CD4-positive, alpha-beta T cell treated with Interleukin-10 for 1 hour (primary cell): Measurements from ENCODE around the gene SERPINA1.

Experiments
- DNase-seq: peaks from one replicate; pipeline ENCODE4 v3.0.0-alpha.2; 2020

SERPINA1 gene

GRCh38 chr14:94397289-94398181 is 9.1 kb upstream of the SERPINA1 start:
- no peak for DNase-seq

GRCh38 chr14:94396628-94397225 is 8.3 kb upstream of the SERPINA1 start:
- DNase-seq: no peak

- no peak for DNase-seq
Observed at GRCh38 chr14:94395888-94396574, 7.6 kb upstream of the SERPINA1 start.

GRCh38 chr14:94395282-94395887 is 7.0 kb upstream of the SERPINA1 start:
- DNase-seq: no peak

- DNase-seq: peak; percentile 14
Observed at GRCh38 chr14:94394581-94395207, 6.3 kb upstream of the SERPINA1 start.

- DNase-seq: no peak
Observed at GRCh38 chr14:94394025-94394493, 5.7 kb upstream of the SERPINA1 start.

GRCh38 chr14:94393474-94393873 is 5.1 kb upstream of the SERPINA1 start:
- DNase-seq: no peak

- peak; percentile 47 for DNase-seq
Observed at GRCh38 chr14:94392510-94392935, 4.1 kb upstream of the SERPINA1 start.

- DNase-seq: no peak
Observed at GRCh38 chr14:94391281-94391975, 3.0 kb upstream of the SERPINA1 start.

- DNase-seq: peak; percentile 20
Observed at GRCh38 chr14:94390372-94391086, 2.1 kb upstream of the SERPINA1 start.

GRCh38 chr14:94389731-94390371 is 1.4 kb upstream of the SERPINA1 start:
- DNase-seq: no peak

- DNase-seq: no peak
Observed at GRCh38 chr14:94389104-94389469, 685 bp upstream of the SERPINA1 start.

GRCh38 chr14:94388027-94388383 is 397 bp downstream of the SERPINA1 start:
- DNase-seq: no peak

- DNase-seq: no peak
Observed at GRCh38 chr14:94387051-94388026, 1.1 kb downstream of the SERPINA1 start.

GRCh38 chr14:94386085-94387031 is 2.0 kb downstream of the SERPINA1 start:
- DNase-seq: no peak

- DNase-seq: no peak
Observed at GRCh38 chr14:94385553-94386057, 2.8 kb downstream of the SERPINA1 start.

- DNase-seq: no peak
Observed at GRCh38 chr14:94384342-94384741, 4.1 kb downstream of the SERPINA1 start.

GRCh38 chr14:94383777-94384176 is 4.6 kb downstream of the SERPINA1 start:
- DNase-seq: no peak
